NK-92 (cell line): ENCODE data around the gene CXCL6.

Experiments used
- DNase-seq: peaks from one replicate; lab custom pipeline; 2025; ENCODE audit not compliant: unreplicated experiment; lab: John Stamatoyannopoulos, UW

Gene CXCL6

GRCh38 chr4:73867783-73868182 lies 31.3 kb downstream of the CXCL6 start:
- DNase-seq = no peak

- DNase-seq = no peak
Measured at GRCh38 chr4:73868206-73869129, 32.0 kb downstream of the CXCL6 start.

GRCh38 chr4:73869130-73870055 lies 32.9 kb downstream of the CXCL6 start, which contains the start of gene CXCL1:
Gene CXCL1, plus strand, starts transcription at chr4:73869393. Its CDS starts 78 bp downstream, at chr4:73869471.
- DNase-seq = no peak

GRCh38 chr4:73870260-73870659 lies 33.8 kb downstream of the CXCL6 start:
- no peak for DNase-seq

GRCh38 chr4:73870768-73871167 lies 34.3 kb downstream of the CXCL6 start:
- DNase-seq = no peak

GRCh38 chr4:73871511-73872310 lies 35.2 kb downstream of the CXCL6 start:
- DNase-seq = no peak

GRCh38 chr4:73872316-73873108 lies 36.0 kb downstream of the CXCL6 start:
- no peak for DNase-seq

GRCh38 chr4:73874386-73874785 lies 37.9 kb downstream of the CXCL6 start:
- DNase-seq = no peak

GRCh38 chr4:73875401-73875800 lies 38.9 kb downstream of the CXCL6 start:
- DNase-seq = no peak

GRCh38 chr4:73883306-73883705 lies 46.8 kb downstream of the CXCL6 start:
- DNase-seq = no peak

GRCh38 chr4:73885574-73886267 lies 49.2 kb downstream of the CXCL6 start:
- no peak for DNase-seq
